Renal cortical epithelial cell (primary cell): ENCODE measurements around the gene LRRK2. TPM values are rescaled to one million over a fixed set of nuclear protein-coding genes. Genes with fewer than 3 reads are reported as not detected.
A peak's percentile ranks its signal among the peaks of the same experiment; 100 is the strongest.
"Not testable (repeated sequence)": the region's sequence is repeated elsewhere in the genome, so short reads cannot be mapped to it uniquely, and the experiment has no call there.

Source experiments
- DNase-seq: peaks from one replicate; pipeline ENCODE4 v3.0.0-alpha.2; 2011; ENCODE audit warnings: low read depth
- total RNA-seq: library from RNA; depleted of rRNA; stranded (reverse); fragments of >200 nt; gene quantifications from 2 replicates; pipeline ENCODE4 v1.2.3, GENCODE V29; 2014

The LRRK2 gene
- total RNA-seq, 1 donor from 2014 or later: 22.4 TPM

DNA sequence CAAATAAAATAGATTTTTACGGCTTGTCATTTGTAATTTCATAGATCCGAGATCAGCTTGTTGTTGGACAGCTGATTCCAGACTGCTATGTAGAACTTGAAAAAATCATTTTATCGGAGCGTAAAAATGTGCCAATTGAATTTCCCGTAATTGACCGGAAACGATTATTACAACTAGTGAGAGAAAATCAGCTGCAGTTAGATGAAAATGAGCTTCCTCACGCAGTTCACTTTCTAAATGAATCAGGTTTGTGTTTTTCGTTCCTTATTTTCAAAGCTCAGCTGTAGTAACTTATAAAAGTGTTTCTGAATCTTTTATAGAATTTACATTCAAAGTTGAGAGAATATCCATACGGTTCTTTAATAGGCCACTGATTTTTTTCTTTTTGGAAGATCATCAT is 89.1 kb downstream of the LRRK2 start:
- DNase-seq: no peak

DNA sequence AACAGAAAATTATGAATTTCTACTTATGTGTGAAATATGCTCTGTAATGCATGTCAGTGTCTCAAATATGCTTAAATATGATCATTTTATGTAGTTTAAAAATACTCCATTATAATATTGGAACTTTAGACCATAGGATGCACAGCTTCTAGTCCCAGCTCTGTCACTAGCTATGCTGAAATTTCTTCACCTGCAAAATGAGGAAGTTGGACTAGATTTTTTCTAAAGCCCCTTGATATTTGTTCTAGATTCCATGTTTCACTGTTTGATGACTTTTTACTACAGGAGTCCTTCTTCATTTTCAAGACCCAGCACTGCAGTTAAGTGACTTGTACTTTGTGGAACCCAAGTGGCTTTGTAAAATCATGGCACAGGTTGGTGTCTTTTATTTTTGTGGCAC is 90.1 kb downstream of the LRRK2 start:
- DNase-seq: no peak

DNA sequence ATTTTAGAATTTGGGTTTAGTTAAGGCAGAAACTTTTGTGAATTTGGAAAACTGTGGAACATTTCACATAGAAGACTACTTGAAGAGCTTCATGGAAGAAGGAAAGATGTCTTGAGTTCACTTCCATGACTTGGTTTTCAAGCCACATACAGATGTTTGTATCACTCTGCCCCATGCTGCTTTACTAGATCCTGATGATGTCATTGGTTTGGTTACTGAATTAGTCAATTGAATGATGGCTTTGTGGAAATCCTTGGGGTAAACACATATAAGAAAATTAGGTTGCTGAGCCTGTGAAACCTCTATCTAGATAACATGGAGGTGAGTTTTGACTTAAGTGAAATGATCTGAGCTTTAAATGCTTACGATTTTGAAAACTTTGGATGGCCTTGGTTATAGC is 90.6 kb downstream of the LRRK2 start:
- no peak for DNase-seq

DNA sequence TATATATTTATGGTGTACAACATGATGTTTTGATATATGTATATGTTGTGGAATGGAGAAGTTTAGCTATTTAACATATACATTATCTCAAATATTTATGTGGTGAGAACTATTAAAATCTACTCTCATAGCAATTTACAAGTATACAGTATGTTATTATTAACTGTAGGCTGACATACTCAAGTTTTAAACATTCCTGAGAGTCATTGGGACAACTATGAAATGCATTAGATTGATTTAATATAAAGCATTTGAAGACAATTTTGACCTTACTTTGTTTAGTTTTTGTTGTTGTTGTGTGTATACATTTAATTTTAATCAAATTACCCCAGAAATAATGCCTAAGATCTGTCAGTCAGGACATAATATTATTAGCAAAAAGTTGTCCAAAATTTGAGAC is 99.5 kb downstream of the LRRK2 start:
- no peak for DNase-seq

DNA sequence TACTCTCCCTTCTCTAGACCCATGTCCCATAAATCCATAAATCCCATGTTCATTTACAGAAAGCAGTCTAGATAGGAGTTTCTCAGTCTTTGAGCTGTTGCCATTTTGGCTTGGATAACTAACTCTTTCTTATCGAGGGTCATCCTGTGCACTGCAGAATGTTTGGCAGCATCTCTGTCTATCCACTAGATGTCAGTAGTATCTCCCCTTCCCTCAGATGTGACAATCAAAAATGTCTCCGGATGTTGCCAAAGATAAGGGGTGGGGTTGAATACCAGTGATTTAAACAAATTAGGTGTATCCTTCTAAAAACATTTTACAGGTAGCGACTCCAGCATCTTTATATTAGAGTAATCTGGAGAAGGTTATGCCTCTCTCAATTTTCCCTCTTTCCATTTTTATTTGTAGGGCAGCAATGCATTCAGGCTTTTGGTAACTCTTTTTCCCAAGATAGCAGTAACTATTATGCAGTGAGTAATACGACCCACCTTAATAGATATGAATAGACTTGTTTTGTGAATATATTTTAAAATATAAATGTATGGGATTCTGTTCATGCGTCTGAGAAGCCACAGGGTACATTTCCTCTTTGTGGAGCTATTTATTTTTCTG is 100.7 kb downstream of the LRRK2 start:
- peak; percentile 18 for DNase-seq

DNA sequence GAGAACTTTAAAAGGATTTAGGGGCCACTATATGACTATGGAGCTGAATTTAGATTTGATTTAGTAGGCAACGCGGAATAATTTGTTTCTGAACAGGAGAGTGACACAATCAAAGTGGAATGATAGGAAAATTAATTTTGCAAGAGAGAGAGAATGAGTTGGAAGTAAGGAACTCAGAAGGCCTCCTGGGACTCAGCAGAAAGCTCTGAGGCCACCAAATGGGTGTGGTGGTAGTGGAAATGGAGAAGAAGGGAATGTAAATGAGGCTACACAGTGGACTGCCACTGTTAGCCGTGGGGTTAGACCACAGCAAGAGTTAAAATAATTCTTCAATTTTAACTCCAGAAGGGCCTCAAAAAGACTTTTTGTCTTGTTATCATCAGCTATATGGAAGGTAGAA is 102.7 kb downstream of the LRRK2 start:
- no peak for DNase-seq

DNA sequence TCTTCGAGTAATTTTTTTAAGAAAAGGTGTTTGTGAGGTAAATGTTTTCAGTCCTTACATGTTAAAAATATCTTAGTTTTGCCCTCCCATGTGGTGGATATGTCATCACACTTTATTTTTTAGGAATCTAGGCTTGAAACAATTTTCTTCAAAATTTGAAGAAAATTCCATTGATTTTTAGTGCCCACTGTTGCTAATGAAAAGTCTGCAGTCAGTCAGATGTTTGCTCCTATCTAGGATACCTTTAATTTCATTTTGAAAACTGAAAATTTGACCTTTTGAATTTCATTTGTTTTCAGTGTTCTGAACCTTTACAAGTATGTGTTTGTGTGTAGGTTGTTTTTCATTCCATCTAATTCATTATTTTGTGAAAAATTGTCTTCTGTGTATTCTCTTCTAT is 105.4 kb downstream of the LRRK2 start:
- no peak for DNase-seq

DNA sequence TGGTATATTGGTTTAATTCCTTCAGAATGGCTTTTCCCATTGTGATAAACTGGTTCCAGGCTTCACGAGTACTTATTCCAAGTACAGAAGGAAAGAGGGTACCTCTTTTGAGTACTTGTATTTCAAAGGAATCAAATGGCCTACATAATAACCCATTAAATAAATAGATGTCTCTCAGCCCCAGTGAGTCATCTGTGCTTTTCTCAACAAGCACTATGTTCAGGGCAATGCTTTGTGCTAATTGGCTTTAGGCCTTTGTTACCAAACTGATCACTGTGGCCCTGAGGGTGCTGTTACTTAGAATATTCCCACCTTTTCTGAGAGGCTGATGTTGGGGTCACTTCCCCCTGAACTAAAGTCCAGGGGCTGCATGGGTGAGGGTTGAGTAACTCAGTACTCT is 107.1 kb downstream of the LRRK2 start:
- DNase-seq: peak; percentile 45

DNA sequence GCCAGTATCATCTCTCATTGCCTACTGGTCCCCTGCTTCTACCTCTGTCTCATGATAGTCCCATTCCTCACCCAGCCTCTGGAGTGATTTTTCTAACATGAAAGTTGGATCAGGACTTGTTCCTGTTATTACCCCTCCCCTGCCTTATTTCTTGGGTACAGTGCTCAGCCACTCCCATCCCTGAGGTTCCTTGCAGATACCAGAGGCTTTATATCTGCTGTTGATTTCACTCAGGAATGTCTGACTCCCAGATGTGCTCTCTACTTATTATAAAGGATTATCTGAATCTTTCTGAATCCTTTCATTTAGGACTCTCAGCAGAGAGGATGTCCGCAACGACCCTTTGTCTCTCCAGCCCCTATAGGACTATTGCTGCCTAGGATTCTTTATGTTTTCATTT is 111.2 kb downstream of the LRRK2 start:
- no peak for DNase-seq

DNA sequence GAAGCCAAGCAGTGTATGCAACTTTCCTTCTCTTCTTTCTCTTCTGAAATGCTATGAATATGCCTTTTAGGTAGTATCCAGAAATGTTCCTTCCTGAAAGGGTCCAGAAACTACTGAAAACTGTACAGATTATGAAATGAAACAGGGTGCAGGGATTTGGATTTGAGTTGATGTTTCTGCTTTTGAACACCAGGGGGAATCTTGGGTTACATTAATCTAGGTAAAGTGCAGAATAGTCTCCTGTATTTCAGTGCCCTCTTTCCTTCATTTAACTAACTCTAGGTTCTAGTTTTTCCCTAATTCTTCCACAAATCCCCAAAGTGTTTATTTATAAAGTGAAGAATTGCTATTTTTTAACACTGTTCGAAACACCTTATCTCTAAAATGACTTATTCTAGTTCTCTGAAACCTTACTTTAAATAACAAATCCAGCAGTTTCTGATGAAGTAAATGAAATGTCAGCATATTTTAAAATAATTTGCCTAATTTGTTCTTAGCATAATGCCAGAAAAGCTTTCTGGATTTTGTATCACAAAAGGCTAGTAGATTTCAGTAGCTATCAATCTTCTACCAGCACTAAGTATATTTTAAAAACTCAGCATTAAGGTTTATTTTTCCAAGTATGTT is 111.9 kb downstream of the LRRK2 start:
- peak; percentile 19 for DNase-seq

DNA sequence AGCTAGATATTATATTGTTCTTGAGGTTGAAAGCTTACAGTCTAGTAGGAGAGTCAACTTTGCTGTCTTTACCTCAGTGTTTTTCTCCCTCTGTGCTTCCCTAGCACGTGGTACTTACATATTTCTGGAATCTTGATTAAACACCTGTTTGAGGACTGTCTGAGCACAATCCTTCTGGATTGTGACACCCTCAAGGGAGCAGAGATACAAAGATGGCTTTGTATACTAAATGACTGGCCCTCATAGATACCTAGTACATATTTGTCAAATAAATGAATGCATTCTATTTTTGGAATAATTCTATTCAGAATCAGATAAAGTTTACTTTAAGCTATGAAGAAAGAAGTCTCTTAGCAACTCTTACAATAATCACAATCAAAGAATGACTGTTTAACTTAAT is 113.3 kb downstream of the LRRK2 start:
- no peak for DNase-seq

DNA sequence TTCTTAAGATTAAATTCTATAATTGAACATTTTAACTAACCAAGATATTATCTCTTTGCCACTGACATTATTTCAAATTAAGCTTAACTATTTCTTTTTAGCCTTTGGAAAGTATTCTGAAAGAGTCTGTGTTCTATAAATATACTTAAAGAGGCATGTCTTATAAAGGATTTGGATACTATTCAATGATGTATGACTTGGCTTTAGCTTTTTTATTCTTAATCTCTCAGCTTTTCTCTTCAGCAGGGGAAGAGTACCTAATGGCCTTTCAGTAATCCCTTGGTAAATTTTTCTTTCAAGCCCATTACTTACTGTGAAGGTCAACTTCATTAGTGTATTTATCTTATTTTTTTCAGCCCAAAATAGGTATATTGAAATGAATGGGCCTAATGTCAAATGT is 113.8 kb downstream of the LRRK2 start:
- DNase-seq: no peak

DNA sequence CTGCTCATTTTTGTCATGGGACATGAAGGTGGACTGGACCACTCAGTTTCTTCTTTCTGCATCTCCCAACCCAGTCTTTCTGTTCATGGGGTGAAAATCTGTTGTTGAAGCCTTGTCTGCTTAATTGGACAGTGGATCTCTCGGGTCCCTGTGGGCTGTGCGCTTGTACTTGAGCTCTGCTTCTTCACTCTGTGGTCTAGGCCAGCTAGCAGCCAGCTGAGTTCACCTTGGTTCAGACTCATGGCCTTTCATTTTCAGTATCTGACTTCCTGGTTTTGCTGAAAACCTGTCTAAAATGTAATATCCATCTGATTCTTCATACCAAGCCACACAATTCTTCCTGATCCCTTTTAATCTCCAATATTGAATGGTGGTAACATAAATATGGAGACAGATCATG is 117.2 kb downstream of the LRRK2 start:
- no peak for DNase-seq

DNA sequence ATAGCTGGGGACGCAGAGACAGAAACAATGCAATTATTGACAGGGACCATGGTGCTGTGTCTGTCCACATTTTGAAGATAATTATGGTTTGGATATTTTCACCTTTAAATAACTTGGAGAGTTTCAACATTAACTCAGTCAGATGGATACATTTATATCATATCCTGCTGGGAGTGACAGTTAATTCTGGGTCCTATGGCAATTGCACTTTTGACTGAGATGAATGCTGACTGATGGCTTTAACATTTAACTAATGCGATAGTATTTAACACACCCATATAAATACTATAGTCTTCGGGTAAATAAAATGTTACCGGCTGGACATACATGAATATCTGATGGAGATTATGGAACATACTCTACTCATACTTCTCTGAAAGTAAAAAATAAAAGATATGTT is 118.3 kb downstream of the LRRK2 start:
- DNase-seq: no peak

DNA sequence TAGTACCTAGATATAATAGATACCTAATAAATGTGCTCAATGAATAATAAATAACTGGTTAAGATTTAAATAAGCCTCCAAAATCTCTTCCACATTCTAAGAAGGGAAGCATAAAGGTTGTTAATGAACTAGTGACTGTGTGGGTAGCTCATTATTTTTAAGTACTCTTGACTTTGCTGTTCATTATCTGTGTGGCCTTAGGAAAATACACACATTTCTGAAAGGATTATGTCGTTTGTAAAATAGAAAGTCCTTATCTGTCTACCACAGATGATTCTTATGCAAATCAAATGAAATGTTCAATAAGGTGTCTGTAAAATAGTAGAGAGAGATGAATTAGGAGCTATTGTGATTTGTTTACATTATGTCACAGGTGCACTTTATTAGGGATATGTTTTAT is 119.5 kb downstream of the LRRK2 start:
- no peak for DNase-seq

DNA sequence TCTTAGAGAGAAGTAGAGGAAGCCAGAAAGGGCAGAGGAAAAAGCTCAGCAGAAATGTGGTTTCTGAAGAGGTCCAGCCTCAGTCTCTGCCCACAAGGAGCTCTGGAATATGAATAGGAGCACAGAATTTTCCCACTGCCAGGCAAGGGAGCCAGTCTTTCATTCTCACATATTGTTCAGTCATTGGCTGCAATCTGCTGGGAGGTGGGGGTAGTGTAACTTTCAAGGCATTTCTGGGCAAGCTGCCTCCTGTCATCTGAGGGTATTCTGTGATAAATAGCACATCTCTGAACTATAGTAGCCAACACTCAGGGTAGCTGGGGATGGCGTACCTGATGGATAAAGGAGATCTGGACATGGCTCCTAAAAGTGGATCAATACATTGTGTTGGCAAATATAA is 127.2 kb downstream of the LRRK2 start:
- DNase-seq: no peak

DNA sequence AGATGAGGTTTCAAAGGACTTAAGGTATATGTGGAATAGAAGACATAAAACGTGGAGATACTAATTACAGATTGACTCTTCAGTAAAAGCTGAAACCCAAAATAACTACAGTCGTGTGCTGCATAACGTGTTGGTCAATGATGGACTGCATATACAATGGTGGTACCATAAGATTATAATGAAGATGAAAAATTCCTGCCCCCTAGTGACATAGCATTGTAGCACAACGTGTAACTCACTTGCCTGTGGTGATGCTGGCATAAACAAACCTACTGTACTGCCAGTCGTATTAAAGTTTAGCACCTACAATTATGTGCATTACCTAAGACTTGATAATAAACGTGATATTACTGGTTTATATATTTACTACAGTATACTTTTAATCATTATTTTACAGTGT is 150.3 kb downstream of the LRRK2 start:
- no peak for DNase-seq

DNA sequence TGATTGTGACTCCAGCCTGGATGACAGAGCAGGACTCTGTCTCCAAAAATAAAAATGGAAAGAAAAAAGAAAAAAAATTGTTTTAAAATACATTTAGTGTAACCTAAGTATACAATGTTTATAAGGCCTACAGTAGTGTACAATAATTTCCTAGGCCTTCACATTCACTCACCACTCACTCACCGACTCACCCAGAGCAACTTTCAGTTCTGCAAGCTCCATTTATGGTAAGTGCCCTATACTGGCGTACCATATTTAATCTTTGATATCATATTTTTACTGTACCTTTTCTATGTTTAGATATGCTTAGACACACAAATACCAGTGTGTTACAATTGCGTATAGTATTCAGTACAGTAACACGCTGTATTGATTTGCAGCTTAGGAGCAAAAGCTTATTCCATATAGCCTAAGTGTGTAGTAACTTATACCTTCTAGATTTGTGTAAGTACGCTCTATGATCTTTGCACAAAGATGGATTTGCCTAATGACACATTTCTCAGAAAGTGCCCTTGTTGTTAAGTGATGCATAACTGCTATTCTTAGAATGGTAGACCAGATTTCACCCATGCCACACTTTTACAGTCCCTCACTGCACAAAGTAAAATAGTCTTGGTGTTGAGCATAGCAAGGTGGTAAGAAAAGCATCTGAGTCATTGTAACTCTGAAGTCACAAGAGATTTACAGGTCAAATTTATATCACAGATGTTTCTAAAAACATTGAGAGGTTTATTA is 151.9 kb downstream of the LRRK2 start:
- peak; percentile 30 for DNase-seq

DNA sequence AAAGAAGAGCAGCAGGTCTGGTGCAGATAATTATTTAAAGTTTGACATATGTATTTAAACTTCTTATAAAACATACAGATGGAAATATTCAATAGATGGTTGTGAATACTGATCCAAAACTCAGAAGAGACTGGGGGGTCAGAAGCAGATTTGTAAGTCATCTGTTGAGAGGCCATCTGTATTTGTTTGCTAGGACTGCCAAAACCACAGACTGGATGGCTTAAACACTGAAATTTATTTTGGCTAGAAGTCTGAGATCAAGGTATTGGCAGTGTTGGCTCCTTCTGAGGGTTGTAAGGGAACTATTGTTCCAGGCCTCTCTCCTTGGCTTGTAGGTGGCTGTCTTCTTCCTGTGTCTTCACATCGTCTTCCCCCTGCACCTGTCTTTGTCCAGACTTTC is 153.9 kb downstream of the LRRK2 start:
- DNase-seq: no peak

DNA sequence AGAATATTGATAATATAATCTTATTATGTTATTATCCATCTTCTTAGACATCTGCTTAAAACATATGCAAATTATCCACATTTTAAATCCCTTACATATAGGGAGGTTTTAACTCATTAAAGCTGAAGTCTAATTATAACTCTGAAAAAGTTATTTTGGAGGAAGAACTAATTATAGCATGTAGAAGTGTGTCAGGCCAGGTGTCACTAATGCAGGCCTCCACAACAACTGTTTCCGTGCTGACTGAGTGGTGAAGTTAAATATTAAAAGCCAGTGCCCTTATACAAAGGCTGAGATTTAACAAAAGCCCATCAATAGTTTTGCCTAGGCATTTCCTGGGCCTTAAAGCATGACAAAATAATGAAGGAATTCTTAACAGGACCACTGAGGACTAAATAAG is 157.4 kb downstream of the LRRK2 start:
- DNase-seq: peak; percentile 36

DNA sequence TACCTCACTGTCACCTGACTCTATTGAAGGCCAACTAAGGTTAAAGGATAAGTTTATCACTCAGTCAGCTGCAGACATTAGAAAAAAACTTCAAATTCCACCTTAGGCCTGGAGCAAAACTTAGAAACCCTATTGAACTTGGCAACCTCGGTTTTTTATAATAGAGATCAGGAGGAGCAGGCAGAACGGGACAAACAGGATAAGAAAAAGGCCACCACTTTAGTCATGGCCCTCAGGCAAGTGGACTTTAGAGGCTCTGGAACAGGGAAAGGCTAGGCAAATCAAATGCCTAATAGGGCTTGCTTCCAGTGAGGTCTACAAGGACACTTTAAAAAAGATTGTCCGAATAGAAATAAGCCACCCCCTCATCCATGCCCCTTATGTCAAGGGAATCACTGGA is 162.5 kb downstream of the LRRK2 start:
- not testable (repeated sequence) for DNase-seq

DNA sequence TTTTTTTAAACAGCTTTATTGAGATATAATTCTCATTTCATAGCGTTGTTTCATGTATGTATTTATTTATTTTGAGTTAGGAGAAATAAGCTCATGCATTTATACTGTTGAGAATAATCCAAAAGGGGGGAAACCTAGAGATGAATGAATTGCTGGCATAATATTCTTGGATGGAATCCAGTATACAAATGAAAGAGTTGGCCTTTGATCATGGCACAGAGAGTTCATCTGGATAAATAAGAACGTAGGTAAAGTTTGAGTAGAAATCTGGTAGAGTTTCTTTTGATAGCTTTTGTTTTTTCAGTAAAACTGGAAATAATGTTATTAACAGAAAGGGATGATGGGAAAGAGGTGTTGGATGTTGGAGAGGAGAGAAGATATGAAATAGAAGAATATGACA is 166.2 kb downstream of the LRRK2 start:
- DNase-seq: no peak

DNA sequence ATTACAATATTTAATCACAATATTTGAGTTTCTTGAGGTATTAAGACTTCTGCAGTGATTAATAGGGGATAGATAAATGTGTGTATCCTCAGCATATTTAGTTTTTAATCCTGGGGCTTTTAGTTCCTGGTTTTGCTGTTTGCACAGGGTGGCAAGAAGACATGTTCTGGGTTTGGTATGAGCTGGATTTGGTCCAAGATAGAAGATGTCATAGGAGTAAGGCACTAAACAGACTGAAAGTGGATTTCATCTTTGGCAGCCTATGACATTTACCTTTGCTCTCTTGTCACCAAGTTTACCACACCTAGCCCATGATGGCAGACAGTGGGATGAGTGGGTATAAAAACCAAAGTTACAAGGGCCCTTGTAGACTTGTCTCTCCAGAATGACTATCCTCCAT is 168.2 kb downstream of the LRRK2 start:
- DNase-seq: no peak

DNA sequence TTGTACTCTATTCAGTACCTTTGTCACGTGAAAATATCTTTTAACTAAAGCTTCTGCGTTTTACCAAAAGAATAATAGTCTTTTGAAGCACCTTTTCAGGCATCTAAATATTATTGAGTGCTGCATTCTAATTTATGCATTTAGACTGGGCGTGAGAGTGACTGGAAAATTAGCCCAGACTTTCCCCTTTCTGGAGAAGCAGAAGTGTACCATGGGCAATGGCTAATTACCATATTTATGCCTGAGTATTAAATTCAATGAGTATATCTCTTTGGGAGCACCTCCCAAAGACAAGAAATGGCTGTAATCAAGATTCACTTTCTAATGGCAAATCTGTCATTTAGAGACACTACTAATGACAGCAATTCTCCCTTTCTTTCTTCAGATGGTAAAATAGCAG is 174.9 kb downstream of the LRRK2 start:
- DNase-seq: no peak
